AG09319 (cell line): ENCODE measurements around the gene INPP4B.

Experiments
- DNase-seq: peaks from one replicate; pipeline ENCODE4 v3.0.0-alpha.2; 2010; ENCODE audit warnings: low read depth; ENCODE audit errors: extremely low read depth
- TF ChIP-seq, protein P1 (sequence below): IDR thresholded peaks from 2 replicates; pipeline ENCODE4 v1.5.1; 2011; ENCODE audit warnings: low read depth, mild to moderate bottlenecking, inconsistent platforms, low read length, moderate library complexity

The INPP4B gene

DNA sequence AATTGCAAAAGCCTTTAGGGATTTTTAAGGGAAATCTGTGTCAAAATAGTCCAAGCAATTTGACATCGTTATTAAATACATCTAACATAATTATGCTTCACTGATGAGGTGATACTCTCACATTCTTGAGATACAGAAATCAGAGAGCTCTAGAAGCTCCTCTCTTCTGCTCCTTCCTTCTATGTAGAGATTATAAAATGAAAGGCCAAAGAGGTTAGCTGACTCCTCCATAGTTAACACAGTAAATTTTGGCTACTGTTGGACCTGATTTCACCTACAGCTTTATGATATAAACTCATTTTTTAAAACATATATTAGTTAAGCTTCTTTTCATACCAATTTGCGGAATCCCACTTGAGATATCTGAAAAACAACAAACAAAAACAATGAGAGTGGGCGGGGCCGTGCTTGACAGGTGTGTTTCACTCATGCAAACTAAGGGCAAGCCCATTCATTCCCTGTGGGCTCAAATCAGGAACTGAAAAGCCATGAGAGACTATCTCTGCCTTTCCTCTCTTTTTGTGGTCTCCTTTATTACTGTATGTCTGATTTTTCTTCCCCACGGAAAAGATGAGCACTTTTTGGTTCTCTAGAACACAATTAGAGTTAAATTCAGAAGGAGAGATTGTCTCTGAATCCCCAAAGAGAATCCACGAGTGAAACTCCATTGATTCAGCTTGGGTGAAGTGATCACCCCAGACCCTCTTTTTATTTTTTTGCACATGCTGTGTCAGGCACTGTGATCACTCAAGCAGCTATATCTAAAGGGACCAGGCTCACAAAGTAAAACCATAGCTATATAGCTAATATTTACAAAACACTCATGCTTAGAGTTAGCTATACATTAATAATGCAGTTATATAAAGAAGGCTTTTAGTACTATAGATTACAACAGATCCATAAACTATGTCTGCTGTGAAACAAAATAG lies 643.4 kb downstream of the INPP4B start:
- TF ChIP-seq, protein P1, sequence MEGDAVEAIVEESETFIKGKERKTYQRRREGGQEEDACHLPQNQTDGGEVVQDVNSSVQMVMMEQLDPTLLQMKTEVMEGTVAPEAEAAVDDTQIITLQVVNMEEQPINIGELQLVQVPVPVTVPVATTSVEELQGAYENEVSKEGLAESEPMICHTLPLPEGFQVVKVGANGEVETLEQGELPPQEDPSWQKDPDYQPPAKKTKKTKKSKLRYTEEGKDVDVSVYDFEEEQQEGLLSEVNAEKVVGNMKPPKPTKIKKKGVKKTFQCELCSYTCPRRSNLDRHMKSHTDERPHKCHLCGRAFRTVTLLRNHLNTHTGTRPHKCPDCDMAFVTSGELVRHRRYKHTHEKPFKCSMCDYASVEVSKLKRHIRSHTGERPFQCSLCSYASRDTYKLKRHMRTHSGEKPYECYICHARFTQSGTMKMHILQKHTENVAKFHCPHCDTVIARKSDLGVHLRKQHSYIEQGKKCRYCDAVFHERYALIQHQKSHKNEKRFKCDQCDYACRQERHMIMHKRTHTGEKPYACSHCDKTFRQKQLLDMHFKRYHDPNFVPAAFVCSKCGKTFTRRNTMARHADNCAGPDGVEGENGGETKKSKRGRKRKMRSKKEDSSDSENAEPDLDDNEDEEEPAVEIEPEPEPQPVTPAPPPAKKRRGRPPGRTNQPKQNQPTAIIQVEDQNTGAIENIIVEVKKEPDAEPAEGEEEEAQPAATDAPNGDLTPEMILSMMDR: no peak
- DNase-seq: no peak

- DNase-seq: no peak
- TF ChIP-seq, protein P1: no peak
Measured at GRCh38 chr4:142201041-142201440, 645.1 kb downstream of the INPP4B start.

GRCh38 chr4:142194905-142195304 lies 651.2 kb downstream of the INPP4B start:
- DNase-seq: no peak
- TF ChIP-seq, protein P1: no peak

DNA sequence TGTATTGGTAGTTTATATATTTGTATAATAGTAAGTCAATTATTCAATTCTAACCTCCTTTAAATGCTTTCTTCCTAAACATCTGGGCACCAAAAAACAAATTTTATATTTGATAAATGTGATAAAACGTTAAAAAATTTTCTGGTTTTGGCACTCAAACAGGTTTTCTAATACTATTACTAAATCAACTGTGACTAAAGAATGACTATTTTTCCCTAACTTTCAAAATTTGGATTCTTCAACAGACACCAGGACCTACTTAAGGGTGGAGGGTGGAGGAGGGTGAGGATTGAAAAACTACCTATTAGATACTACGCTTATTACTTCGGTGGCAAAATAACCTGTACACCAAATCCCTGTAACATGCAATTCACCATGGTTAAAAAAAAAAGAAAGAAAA lies 654.2 kb downstream of the INPP4B start:
- DNase-seq: no peak
- TF ChIP-seq, protein P1: no peak

- TF ChIP-seq, protein P1: no peak
- no peak for DNase-seq
Measured at GRCh38 chr4:142181021-142181420, 665.1 kb downstream of the INPP4B start.

DNA sequence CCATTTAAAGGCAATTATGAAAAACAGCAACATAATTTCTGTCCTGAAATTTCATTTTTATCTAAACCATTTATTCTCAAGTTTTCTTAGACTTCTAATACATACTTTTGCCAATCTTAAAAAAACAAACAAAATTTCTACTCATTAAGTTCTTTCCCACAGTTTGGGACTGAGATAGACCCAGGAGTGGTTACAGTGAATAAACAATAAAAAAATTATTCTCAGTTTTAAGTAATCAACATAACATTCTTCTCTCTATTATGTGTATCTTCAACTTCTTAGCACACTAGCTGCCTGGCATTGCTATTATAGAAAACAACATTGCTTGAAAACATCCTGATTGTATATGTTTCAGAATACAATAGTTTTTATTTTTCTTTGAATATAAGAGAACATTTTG lies 676.9 kb downstream of the INPP4B start:
- TF ChIP-seq, protein P1: no peak
- no peak for DNase-seq

- DNase-seq: no peak
- TF ChIP-seq, protein P1: no peak
Measured at GRCh38 chr4:142168181-142168580, 677.9 kb downstream of the INPP4B start.
